Naive B cell (primary cell): Measurements from ENCODE around the gene EDN2. TPM values are rescaled to one million over a fixed set of nuclear protein-coding genes. Genes with fewer than 3 reads are reported as not detected.

ENCODE experiments used
- ATAC-seq, 2 donors: fragments of 150-1000 bp; cut with Tn5 transposase; 2 replicates each; pipeline ENCODE4 v1.10.0; 2021; ENCODE audit warnings: low read depth in 2 of 2, mild to moderate bottlenecking in 2 of 2, moderate library complexity in 2 of 2
- DNase-seq: peaks from one replicate; pipeline ENCODE4 v3.0.0; 2022
- H3K27ac Mint-ChIP-seq, 6 donors: one replicate each; pipeline ENCODE4 v1.8.0; 2020 to 2022; ENCODE audit warnings: mild to moderate bottlenecking in 6 of 6, mixed read lengths in 6 of 6, moderate library complexity in 5 of 6, inconsistent platforms in 2 of 6
- H3K27me3 Mint-ChIP-seq, 3 donors: one replicate each; pipeline ENCODE4 v1.8.0; 2021 to 2022; ENCODE audit warnings: mixed read lengths in 3 of 3, mild to moderate bottlenecking in 1 of 3
- H3K36me3 Mint-ChIP-seq, 2 donors: one replicate each; pipeline ENCODE4 v1.8.0; 2020 to 2022; ENCODE audit warnings: mixed read lengths in 2 of 2, inconsistent platforms in 1 of 2, mild to moderate bottlenecking in 1 of 2
- H3K4me1 Mint-ChIP-seq, 3 donors: one replicate each; pipeline ENCODE4 v1.8.0; 2020 to 2022; ENCODE audit warnings: mixed read lengths in 3 of 3, inconsistent platforms in 1 of 3, mild to moderate bottlenecking in 1 of 3, moderate library complexity in 1 of 3
- H3K4me3 Mint-ChIP-seq, 8 donors: one replicate each; pipeline ENCODE4 v1.8.0; 2020 to 2022; ENCODE audit warnings: mild to moderate bottlenecking in 8 of 8, mixed read lengths in 8 of 8, moderate library complexity in 8 of 8, inconsistent platforms in 2 of 8
- H3K9me3 Mint-ChIP-seq, 7 donors: one replicate each; pipeline ENCODE4 v1.8.0; 2020 to 2022; ENCODE audit warnings: mixed read lengths in 7 of 7, mild to moderate bottlenecking in 5 of 7, inconsistent platforms in 2 of 7, moderate library complexity in 1 of 7
- polyA plus RNA-seq, 6 donors: library from polyadenylated mRNA; unstranded; fragments of 300-500 nt; fragmentation: Illumina TruSeq; gene quantifications; one replicate each; pipeline ENCODE4 v1.2.3, GENCODE V29; 2021; ENCODE audit warnings: low read depth in 6 of 6

Gene EDN2
- polyA plus RNA-seq, 6 donors from 2014 or later = not detected

- Mint-ChIP-seq H3K27ac (no peak overlapping the region), H3K4me1 (peaks cover 33 to 36% (median 33%) of the 10 kb centered on the region in 3 donors), H3K27me3 (no peaks in the 10 kb centered on the region), H3K36me3 (peaks cover 5 to 23% of the 10 kb centered on the region in 2 donors), H3K4me3 (no peak overlapping the region), H3K9me3 (no peaks in the 10 kb centered on the region)
- DNase-seq (no peak), ATAC-seq (no peak)
Observed at GRCh38 chr1:41514381-41514780, 29.9 kb upstream of the EDN2 start.

DNA sequence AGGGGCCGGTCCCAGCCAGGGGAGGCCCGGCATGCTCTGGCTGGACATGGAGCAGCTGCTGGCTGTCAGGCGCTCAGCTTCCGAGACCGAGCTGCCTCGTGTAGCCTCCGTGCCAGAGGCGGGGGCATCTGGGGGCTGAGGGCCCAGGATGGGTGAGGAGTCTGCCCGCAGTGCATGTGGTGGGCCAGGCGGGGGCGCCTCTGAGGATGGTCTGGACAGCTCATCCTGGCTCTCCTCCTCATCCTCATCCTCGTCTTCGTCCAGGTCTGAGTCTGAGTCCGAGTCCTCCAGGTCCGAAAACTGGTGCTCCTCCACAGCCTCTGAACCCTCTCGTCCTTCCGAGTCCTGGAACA, 28.9 kb upstream of the EDN2 start:
- peaks cover 24 to 26% (median 25%) of the 10 kb centered on the region in 3 donors for H3K4me1 Mint-ChIP-seq
- H3K27ac Mint-ChIP-seq = no peak overlapping the region
- H3K36me3 Mint-ChIP-seq = peaks cover 5 to 21% of the 10 kb centered on the region in 2 donors
- no peak for ATAC-seq
- no peak overlapping the region for H3K4me3 Mint-ChIP-seq
- H3K9me3 Mint-ChIP-seq = no peaks in the 10 kb centered on the region
- DNase-seq = no peak
- H3K27me3 Mint-ChIP-seq = no peaks in the 10 kb centered on the region

DNA sequence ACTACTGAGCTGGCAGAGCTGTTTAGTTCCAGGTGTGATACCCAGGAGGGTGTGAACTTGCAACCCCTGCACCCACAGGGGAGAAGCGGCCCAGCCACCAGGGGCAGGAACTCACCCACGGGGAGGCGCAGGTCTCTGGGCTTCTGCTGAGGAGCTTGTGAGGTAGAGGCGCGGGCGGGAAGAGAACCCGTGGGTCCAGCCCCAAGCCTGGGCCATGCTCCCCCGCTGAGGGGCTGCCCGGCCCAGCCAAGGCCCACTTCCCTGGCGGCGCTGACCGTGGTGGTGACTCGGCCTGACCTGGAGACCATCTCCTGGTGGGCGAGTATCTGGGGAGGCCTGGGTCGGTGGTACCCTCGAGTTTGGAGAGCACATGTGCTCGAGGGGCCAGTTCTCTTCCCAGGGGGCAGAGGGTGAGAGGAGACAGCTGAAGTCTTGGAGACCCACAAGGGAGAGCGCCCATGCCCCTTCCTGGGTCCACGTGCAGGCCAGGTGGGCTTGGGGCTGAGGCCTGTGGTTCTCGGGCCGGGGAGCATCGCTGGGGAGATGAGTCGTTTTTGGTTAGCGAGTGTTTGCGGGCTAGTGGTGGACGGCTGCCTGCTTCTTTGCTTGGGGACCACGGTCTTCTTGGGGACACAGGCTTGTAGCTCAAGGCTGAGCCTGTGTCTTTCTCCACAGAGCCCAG, 28.4 kb upstream of the EDN2 start:
- no peak overlapping the region for H3K4me3 Mint-ChIP-seq
- H3K36me3 Mint-ChIP-seq = peaks cover 5 to 21% of the 10 kb centered on the region in 2 donors
- DNase-seq (no peak), ATAC-seq (no peak)
- no peak overlapping the region for H3K27ac Mint-ChIP-seq
- no peaks in the 10 kb centered on the region for H3K27me3 Mint-ChIP-seq
- no peaks in the 10 kb centered on the region for H3K9me3 Mint-ChIP-seq
- H3K4me1 Mint-ChIP-seq = peaks cover 19 to 21% (median 20%) of the 10 kb centered on the region in 3 donors

GRCh38 chr1:41511239-41511540, 26.7 kb upstream of the EDN2 start:
- H3K4me1 Mint-ChIP-seq = peaks cover 2 to 5% (median 4%) of the 10 kb centered on the region in 3 donors
- H3K27ac Mint-ChIP-seq = peak overlapping the region in 1 of 6 donors; percentile 49

GRCh38 chr1:41510531-41511238, 26.2 kb upstream of the EDN2 start:
- peak overlapping the region in 1 of 8 donors; percentile 66 for H3K4me3 Mint-ChIP-seq
- DNase-seq = no peak

More at GRCh38 chr1:41511239-41511540, 26.7 kb upstream of the EDN2 start:
- ATAC-seq (no peak), DNase-seq (no peak)
- Mint-ChIP-seq H3K27me3 (no peaks in the 10 kb centered on the region), H3K36me3 (peaks cover 5 to 21% of the 10 kb centered on the region in 2 donors), H3K9me3 (no peaks in the 10 kb centered on the region), H3K4me3 (peak overlapping the region in 1 of 8 donors; percentile 66)

DNA sequence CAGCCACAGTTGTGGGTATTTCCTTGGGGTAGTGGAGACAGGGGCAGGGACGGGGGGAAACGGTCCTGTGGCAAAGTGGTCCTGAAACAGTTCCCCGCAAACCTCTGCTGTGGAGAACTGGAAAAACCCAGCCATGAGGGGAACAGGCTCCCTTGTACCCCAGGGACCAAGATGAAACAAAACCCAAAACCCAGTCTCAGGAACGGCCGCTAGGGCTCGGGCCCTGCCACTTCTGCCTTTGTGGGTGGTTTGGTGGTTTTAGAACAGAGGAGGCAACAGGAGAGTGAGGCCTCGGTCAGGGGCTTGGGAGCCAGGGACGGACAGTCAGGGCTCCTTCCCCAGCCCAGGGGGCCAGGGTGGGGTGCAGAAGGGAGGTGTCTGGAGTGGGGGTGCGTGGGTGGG, 24.8 kb upstream of the EDN2 start:
- H3K27me3 Mint-ChIP-seq = no peaks in the 10 kb centered on the region
- ATAC-seq = no peak
- H3K4me1 Mint-ChIP-seq = peaks cover under 1 to 14% (median 6%) of the 10 kb centered on the region in 3 donors
- H3K9me3 Mint-ChIP-seq = no peaks in the 10 kb centered on the region
- peak overlapping the region in 2 of 6 donors; percentile 15 to 16 for H3K27ac Mint-ChIP-seq
- no peak overlapping the region for H3K4me3 Mint-ChIP-seq
- DNase-seq = no peak
- peaks cover 5 to 21% of the 10 kb centered on the region in 2 donors for H3K36me3 Mint-ChIP-seq

More at GRCh38 chr1:41510531-41511238, 26.2 kb upstream of the EDN2 start:
- ATAC-seq = no peak
- peaks cover 2 to 4% (median 4%) of the 10 kb centered on the region in 3 donors for H3K4me1 Mint-ChIP-seq
- H3K36me3 Mint-ChIP-seq = peaks cover 5 to 21% of the 10 kb centered on the region in 2 donors
- no peaks in the 10 kb centered on the region for H3K27me3 Mint-ChIP-seq
- peak overlapping the region in 1 of 6 donors; percentile 49 for H3K27ac Mint-ChIP-seq
- H3K9me3 Mint-ChIP-seq = no peaks in the 10 kb centered on the region

DNA sequence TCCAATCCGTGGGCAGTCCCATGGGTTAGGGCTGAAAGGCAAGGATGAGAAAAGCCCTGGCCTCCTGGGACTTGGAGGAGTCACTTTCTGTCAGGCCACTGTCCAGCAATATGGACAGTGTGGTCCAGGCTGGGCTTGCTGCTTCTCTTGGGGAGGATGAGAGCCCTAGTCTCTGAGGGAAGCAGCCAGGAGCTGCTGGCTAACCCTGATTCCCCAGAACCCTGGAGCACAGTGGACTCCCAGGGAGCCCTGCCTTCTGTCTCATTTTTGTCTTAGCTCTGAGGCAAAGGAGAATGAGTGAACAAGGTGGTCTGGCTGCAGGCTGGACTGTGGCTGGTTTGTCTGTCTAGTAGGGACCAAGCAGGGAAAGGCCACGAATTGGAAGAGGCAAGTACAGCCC, 23.8 kb upstream of the EDN2 start:
- DNase-seq = no peak
- no peaks in the 10 kb centered on the region for H3K27me3 Mint-ChIP-seq
- no peak overlapping the region for H3K4me3 Mint-ChIP-seq
- H3K9me3 Mint-ChIP-seq = no peaks in the 10 kb centered on the region
- H3K36me3 Mint-ChIP-seq = peaks cover 5 to 21% of the 10 kb centered on the region in 2 donors
- H3K4me1 Mint-ChIP-seq = peaks cover 4 to 16% (median 9%) of the 10 kb centered on the region in 3 donors
- ATAC-seq = no peak
- H3K27ac Mint-ChIP-seq = no peak overlapping the region

- Mint-ChIP-seq H3K36me3 (peaks cover 5 to 21% of the 10 kb centered on the region in 2 donors), H3K27ac (no peak overlapping the region), H3K4me3 (no peak overlapping the region), H3K9me3 (no peaks in the 10 kb centered on the region), H3K4me1 (peaks cover 4 to 16% (median 9%) of the 10 kb centered on the region in 3 donors), H3K27me3 (no peaks in the 10 kb centered on the region)
- DNase-seq = no peak
- no peak for ATAC-seq
Observed at GRCh38 chr1:41507836-41508235, 23.4 kb upstream of the EDN2 start.

GRCh38 chr1:41507110-41507720, 22.7 kb upstream of the EDN2 start:
- no peaks in the 10 kb centered on the region for H3K27me3 Mint-ChIP-seq
- no peak for ATAC-seq
- H3K27ac Mint-ChIP-seq = peak overlapping the region in 2 of 6 donors; percentile 15 to 72
- H3K9me3 Mint-ChIP-seq = no peaks in the 10 kb centered on the region
- DNase-seq = no peak
- H3K4me1 Mint-ChIP-seq = peaks cover 4 to 16% (median 9%) of the 10 kb centered on the region in 3 donors
- peaks cover 5 to 21% of the 10 kb centered on the region in 2 donors for H3K36me3 Mint-ChIP-seq
- no peak overlapping the region for H3K4me3 Mint-ChIP-seq

- ATAC-seq (no peak), DNase-seq (no peak)
- Mint-ChIP-seq H3K4me1 (peaks cover 4 to 12% (median 5%) of the 10 kb centered on the region in 3 donors), H3K27me3 (no peaks in the 10 kb centered on the region), H3K9me3 (no peaks in the 10 kb centered on the region), H3K27ac (peak overlapping the region in 5 of 6 donors; percentile 7 to 43 (median 19)), H3K4me3 (no peak overlapping the region), H3K36me3 (no peaks in the 10 kb centered on the region)
Observed at GRCh38 chr1:41504114-41505035, 19.9 kb upstream of the EDN2 start.

DNA sequence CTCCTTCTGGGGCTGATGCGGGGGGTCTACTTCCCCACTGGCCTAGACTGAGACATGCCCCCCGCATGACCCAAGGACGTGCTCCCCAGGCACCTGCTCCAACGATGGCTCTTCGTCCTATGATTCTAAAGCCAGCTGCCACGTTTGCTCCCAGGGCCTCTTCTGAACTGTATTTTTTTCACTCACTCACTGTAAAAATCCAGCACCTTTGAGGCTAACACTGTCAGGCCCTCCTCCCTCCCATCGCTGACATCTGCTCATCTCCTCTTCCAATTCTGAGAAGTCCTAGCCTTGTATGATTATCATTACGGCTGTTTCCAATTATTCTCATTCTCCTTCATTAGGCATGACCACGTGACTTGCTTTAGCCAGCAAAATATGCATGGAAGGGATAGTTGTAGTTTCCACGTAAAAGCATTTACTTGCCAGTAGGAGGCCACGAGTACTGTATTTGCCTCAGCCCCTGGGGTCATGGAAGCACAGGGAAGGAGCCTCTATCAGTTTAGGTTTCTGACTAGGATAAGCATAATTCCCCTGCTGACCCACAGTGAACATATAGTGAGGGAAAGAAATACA, 19.1 kb upstream of the EDN2 start:
- Mint-ChIP-seq H3K4me3 (no peak overlapping the region), H3K36me3 (no peaks in the 10 kb centered on the region), H3K27me3 (no peaks in the 10 kb centered on the region), H3K9me3 (no peaks in the 10 kb centered on the region), H3K27ac (peak overlapping the region in 1 of 6 donors; percentile 54), H3K4me1 (peaks cover 4 to 12% (median 5%) of the 10 kb centered on the region in 3 donors)
- DNase-seq (no peak), ATAC-seq (no peak)

- Mint-ChIP-seq H3K27me3 (no peaks in the 10 kb centered on the region), H3K36me3 (no peaks in the 10 kb centered on the region), H3K4me3 (no peak overlapping the region), H3K27ac (no peak overlapping the region), H3K4me1 (peaks cover 4 to 12% (median 5%) of the 10 kb centered on the region in 3 donors), H3K9me3 (no peaks in the 10 kb centered on the region)
- ATAC-seq = no peak
- DNase-seq = no peak
Observed at GRCh38 chr1:41502912-41503311, 18.4 kb upstream of the EDN2 start.

DNA sequence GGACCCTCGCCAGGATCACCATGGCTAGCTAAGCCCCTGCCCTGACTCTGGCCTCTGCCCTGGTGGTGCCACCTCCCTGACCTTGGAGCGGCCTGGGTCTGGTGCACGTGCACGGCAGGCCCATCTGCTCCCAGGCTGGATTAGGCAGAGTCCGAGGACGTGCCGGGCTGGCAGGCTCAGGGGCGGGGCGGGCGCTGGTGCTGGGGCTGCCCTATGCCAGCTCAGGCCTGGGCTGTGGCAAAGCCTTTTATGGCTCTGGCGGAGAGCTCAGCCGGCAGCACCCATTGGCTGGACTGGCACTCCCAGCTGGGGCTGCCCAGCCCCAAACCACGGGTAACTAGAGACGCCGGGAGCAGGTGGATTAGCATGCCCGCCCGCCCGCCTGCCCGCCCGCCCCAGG, 17.1 kb upstream of the EDN2 start:
- Mint-ChIP-seq H3K36me3 (no peaks in the 10 kb centered on the region), H3K4me3 (no peak overlapping the region), H3K27ac (no peak overlapping the region), H3K4me1 (peaks cover 5 to 12% (median 6%) of the 10 kb centered on the region in 3 donors), H3K27me3 (peaks cover 0 to 5% (median 0%) of the 10 kb centered on the region in 3 donors), H3K9me3 (no peaks in the 10 kb centered on the region)
- no peak for DNase-seq
- ATAC-seq = no peak
